SJCRH30 (cell line): ENCODE data around the gene RAB37. TPM values are rescaled to one million over a fixed set of nuclear protein-coding genes. Genes with fewer than 3 reads are reported as not detected.
A peak's percentile ranks its signal among the peaks of the same experiment; 100 is the strongest.

Experiments
- DNase-seq, 2 experiments: peaks; one replicate each; pipeline ENCODE4 v3.0.0-alpha.2; 2015 to 2020
- H3K27ac ChIP-seq: fragments of 250-450 bp; sonication (Bioruptor Pico); 2 replicates; pipeline ENCODE4 v1.5.1; 2020; ENCODE audit warnings: mild to moderate bottlenecking, moderate library complexity
- H3K27me3 ChIP-seq: fragments of 250-450 bp; sonication (Bioruptor Pico); 2 replicates; pipeline ENCODE4 v1.5.1; 2020; ENCODE audit warnings: mild to moderate bottlenecking, moderate library complexity
- H3K36me3 ChIP-seq: fragments of 250-450 bp; sonication (Bioruptor Pico); 2 replicates; pipeline ENCODE4 v1.5.1; 2020; ENCODE audit warnings: mild to moderate bottlenecking, moderate library complexity
- H3K4me1 ChIP-seq: fragments of 250-450 bp; sonication (Bioruptor Pico); 2 replicates; pipeline ENCODE4 v1.5.1; 2020; ENCODE audit warnings: mild to moderate bottlenecking, moderate library complexity
- H3K4me3 ChIP-seq: fragments of 250-450 bp; sonication (Bioruptor Pico); 2 replicates; pipeline ENCODE4 v1.5.1; 2020; ENCODE audit warnings: mild to moderate bottlenecking, moderate library complexity
- H3K9me3 ChIP-seq: fragments of 250-450 bp; sonication (Bioruptor Pico); replicated peaks from 2 replicates; pipeline ENCODE4 v1.5.1; 2020; ENCODE audit warnings: mild to moderate bottlenecking, moderate library complexity
- total RNA-seq: library from RNA; depleted of rRNA; stranded (reverse); fragments of >200 nt; shearing (Covaris generic); gene quantifications from 2 replicates; pipeline ENCODE4 v1.2.3, GENCODE V29; 2014

The RAB37 gene
- total RNA-seq, 1 experiment from 2014 or later: 3.0 TPM

GRCh38 chr17:74769266-74769855 is 32.3 kb downstream of the RAB37 start:
- no peak for DNase-seq
- H3K4me1 ChIP-seq: peaks cover 6% of the 10 kb centered on the region; the same call in 1 of the 2 replicates
- no peak overlapping the region for H3K4me3 ChIP-seq
- no peak overlapping the region for H3K27ac ChIP-seq
- H3K36me3 ChIP-seq: peaks cover 30% of the 10 kb centered on the region
- H3K27me3 ChIP-seq: no peaks in the 10 kb centered on the region
- no peaks in the 10 kb centered on the region for H3K9me3 ChIP-seq

- no peak overlapping the region for H3K27ac ChIP-seq
- H3K27me3 ChIP-seq: no peaks in the 10 kb centered on the region
- no peak for DNase-seq
Measured at GRCh38 chr17:74769856-74770497, 32.9 kb downstream of the RAB37 start.

GRCh38 chr17:74770498-74771318 is 33.7 kb downstream of the RAB37 start:
- Histone ChIP-seq H3K27me3 (no peaks in the 10 kb centered on the region), H3K9me3 (no peaks in the 10 kb centered on the region), H3K4me1 (peaks cover 9% of the 10 kb centered on the region; the same call in 1 of the 2 replicates), H3K36me3 (peaks cover 30% of the 10 kb centered on the region), H3K4me3 (no peak overlapping the region), H3K27ac (no peak overlapping the region)
- DNase-seq: no peak

More at GRCh38 chr17:74769856-74770497, 32.9 kb downstream of the RAB37 start:
- Histone ChIP-seq H3K4me1 (peaks cover 6% of the 10 kb centered on the region; the same call in 1 of the 2 replicates), H3K9me3 (no peaks in the 10 kb centered on the region), H3K4me3 (no peak overlapping the region), H3K36me3 (peaks cover 30% of the 10 kb centered on the region)

GRCh38 chr17:74771319-74771914 is 34.4 kb downstream of the RAB37 start:
- Histone ChIP-seq H3K4me1 (peaks cover 9% of the 10 kb centered on the region; the same call in 1 of the 2 replicates), H3K4me3 (no peak overlapping the region), H3K9me3 (no peaks in the 10 kb centered on the region), H3K27me3 (no peaks in the 10 kb centered on the region), H3K36me3 (peaks cover 30% of the 10 kb centered on the region), H3K27ac (no peak overlapping the region)
- DNase-seq: no peak

GRCh38 chr17:74772053-74772452 is 35.0 kb downstream of the RAB37 start:
- no peaks in the 10 kb centered on the region for H3K27me3 ChIP-seq
- H3K4me3 ChIP-seq: no peak overlapping the region
- H3K9me3 ChIP-seq: no peaks in the 10 kb centered on the region
- H3K4me1 ChIP-seq: peaks cover 9% of the 10 kb centered on the region; the same call in 1 of the 2 replicates
- H3K27ac ChIP-seq: no peak overlapping the region
- DNase-seq: no peak
- peaks cover 30% of the 10 kb centered on the region for H3K36me3 ChIP-seq

- Histone ChIP-seq H3K9me3 (no peaks in the 10 kb centered on the region), H3K27ac (no peak overlapping the region), H3K36me3 (peaks cover 30% of the 10 kb centered on the region), H3K4me3 (no peak overlapping the region), H3K4me1 (peaks cover 9% of the 10 kb centered on the region; the same call in 1 of the 2 replicates), H3K27me3 (no peaks in the 10 kb centered on the region)
- DNase-seq: no peak
Measured at GRCh38 chr17:74773414-74773813, 36.4 kb downstream of the RAB37 start.

- no peak for DNase-seq
- peaks cover 30% of the 10 kb centered on the region for H3K36me3 ChIP-seq
- no peaks in the 10 kb centered on the region for H3K9me3 ChIP-seq
- no peak overlapping the region for H3K27ac ChIP-seq
- peaks cover 9% of the 10 kb centered on the region; the same call in 1 of the 2 replicates for H3K4me1 ChIP-seq
- no peak overlapping the region for H3K4me3 ChIP-seq
- H3K27me3 ChIP-seq: no peaks in the 10 kb centered on the region
Measured at GRCh38 chr17:74773871-74774286, 36.8 kb downstream of the RAB37 start.

GRCh38 chr17:74775409-74776043 is 38.5 kb downstream of the RAB37 start:
- Histone ChIP-seq H3K4me3 (peak overlapping the region; percentile 73), H3K36me3 (peaks cover 31% of the 10 kb centered on the region), H3K27me3 (no peaks in the 10 kb centered on the region), H3K9me3 (no peaks in the 10 kb centered on the region), H3K27ac (peak overlapping the region; percentile 36), H3K4me1 (peaks cover 9% of the 10 kb centered on the region; the same call in 1 of the 2 replicates)
- no peak for DNase-seq

- H3K27ac ChIP-seq: peak within 1 kb of the TSS; percentile 36
- H3K27me3 ChIP-seq: no peaks in the 10 kb centered on the region
- H3K4me1 ChIP-seq: peaks cover 9% of the 10 kb centered on the region; the same call in 1 of the 2 replicates
- H3K4me3 ChIP-seq: peak within 1 kb of the TSS; percentile 73
- H3K36me3 ChIP-seq: peaks cover 25% of the 10 kb centered on the region
- no peaks in the 10 kb centered on the region for H3K9me3 ChIP-seq
- DNase-seq: peak; percentile 99
Measured at GRCh38 chr17:74776044-74776962, 39.2 kb downstream of the RAB37 start, which contains the start of gene NAT9. Gene NAT9, minus strand, starts transcription at chr17:74776345. Its CDS starts 647 bp downstream, at chr17:74775698.

GRCh38 chr17:74776990-74777389 is 39.9 kb downstream of the RAB37 start:
- H3K4me1 ChIP-seq: peaks cover 9% of the 10 kb centered on the region; the same call in 1 of the 2 replicates
- peak overlapping the region; percentile 73 for H3K4me3 ChIP-seq
- H3K27me3 ChIP-seq: no peaks in the 10 kb centered on the region
- no peak for DNase-seq
- H3K9me3 ChIP-seq: no peaks in the 10 kb centered on the region
- H3K27ac ChIP-seq: no peak overlapping the region
- peaks cover 18% of the 10 kb centered on the region for H3K36me3 ChIP-seq

- no peak overlapping the region for H3K27ac ChIP-seq
- DNase-seq: no peak
- no peaks in the 10 kb centered on the region for H3K9me3 ChIP-seq
- H3K36me3 ChIP-seq: peaks cover 8% of the 10 kb centered on the region
- H3K4me3 ChIP-seq: no peak overlapping the region
- no peaks in the 10 kb centered on the region for H3K27me3 ChIP-seq
- H3K4me1 ChIP-seq: peaks cover 9% of the 10 kb centered on the region; the same call in 1 of the 2 replicates
Measured at GRCh38 chr17:74777901-74778515, 41.0 kb downstream of the RAB37 start.

- Histone ChIP-seq H3K27me3 (no peaks in the 10 kb centered on the region), H3K9me3 (no peaks in the 10 kb centered on the region), H3K36me3 (peaks cover 2% of the 10 kb centered on the region; the same call in 1 of the 2 replicates), H3K27ac (no peak overlapping the region), H3K4me1 (peaks cover 5% of the 10 kb centered on the region; the same call in 1 of the 2 replicates), H3K4me3 (no peak overlapping the region)
- DNase-seq: no peak
Measured at GRCh38 chr17:74778960-74779359, 41.9 kb downstream of the RAB37 start.

- no peak overlapping the region for H3K27ac ChIP-seq
- no peak for DNase-seq
- H3K4me1 ChIP-seq: 0 out of 2 replicates have a peak, but pooled peaks cover 3% of the 10 kb centered on the region
- peaks cover 2% of the 10 kb centered on the region; the same call in 1 of the 2 replicates for H3K36me3 ChIP-seq
- H3K27me3 ChIP-seq: no peaks in the 10 kb centered on the region
- no peaks in the 10 kb centered on the region for H3K9me3 ChIP-seq
- H3K4me3 ChIP-seq: no peak overlapping the region
Measured at GRCh38 chr17:74779501-74779900, 42.4 kb downstream of the RAB37 start.
